SK-MEL-5 (cell line): ENCODE data around the gene CAMTA1. TPM values are rescaled to one million over a fixed set of nuclear protein-coding genes. Genes with fewer than 3 reads are reported as not detected.
A peak's percentile ranks its signal among the peaks of the same experiment; 100 is the strongest.

Experiments
- DNase-seq: peaks from one replicate; pipeline ENCODE4 v3.0.0-alpha.2; 2016; ENCODE audit warnings: low read depth, low spot score
- in situ Hi-C: cut with HindIII; loops from 2 replicates; pipeline ENCODE4 v1.10.0; 2016; ENCODE audit warnings: low sequenced_read_pairs, high pct_unique_total_duplicates, low pct_unique_long_range_greater_than_20kb
- total RNA-seq: library from RNA; depleted of rRNA; stranded (reverse); fragments of >200 nt; shearing (Covaris generic); gene quantifications from 2 replicates; pipeline ENCODE4 v1.2.3, GENCODE V29; 2014

CAMTA1 gene
- total RNA-seq, 1 experiment from 2014 or later: 47.4 TPM

DNA sequence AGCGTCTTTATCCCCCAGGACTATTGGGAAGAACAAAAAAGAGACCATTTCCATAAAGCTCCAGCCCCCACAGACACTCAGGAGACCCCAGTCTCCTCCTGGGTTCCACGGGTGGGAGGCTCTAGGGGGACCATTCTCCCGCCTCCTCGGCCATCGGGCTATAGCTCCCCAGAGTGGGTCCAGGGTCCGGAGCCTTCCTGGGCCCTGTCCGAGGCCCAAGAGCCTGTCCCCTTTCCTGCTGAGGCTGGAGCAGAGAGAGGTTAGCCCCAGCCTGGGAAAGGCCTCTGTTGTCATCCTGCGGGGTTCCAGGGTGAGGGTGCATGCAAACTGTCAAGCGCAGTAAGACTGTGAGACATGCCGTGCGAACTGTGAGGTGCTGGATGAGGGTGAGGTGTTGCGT lies 166.3 kb downstream of the CAMTA1 start:
- no peak for DNase-seq
- in situ Hi-C loops: no loop called here

DNA sequence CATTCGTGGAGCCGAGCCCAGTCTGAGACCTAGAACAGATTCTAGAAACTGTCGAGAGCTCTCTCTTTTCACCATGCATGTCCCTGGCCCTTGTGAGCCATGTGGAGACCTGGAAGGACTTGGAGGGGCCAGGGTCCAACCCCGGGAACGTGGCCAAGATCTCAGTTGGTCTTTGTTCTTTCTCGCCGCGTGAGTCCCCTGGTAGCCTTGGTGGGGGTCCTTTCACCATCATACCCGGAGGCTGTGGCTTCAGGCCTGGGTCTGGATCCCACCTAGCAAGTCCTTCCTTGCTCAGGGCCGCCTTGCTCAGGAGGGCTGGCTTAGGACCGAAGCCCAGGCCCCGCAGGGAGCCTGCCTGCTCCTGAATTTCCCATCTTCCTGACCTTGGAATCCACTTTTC lies 168.0 kb downstream of the CAMTA1 start:
- in situ Hi-C loops: no loop called here
- DNase-seq: no peak

DNA sequence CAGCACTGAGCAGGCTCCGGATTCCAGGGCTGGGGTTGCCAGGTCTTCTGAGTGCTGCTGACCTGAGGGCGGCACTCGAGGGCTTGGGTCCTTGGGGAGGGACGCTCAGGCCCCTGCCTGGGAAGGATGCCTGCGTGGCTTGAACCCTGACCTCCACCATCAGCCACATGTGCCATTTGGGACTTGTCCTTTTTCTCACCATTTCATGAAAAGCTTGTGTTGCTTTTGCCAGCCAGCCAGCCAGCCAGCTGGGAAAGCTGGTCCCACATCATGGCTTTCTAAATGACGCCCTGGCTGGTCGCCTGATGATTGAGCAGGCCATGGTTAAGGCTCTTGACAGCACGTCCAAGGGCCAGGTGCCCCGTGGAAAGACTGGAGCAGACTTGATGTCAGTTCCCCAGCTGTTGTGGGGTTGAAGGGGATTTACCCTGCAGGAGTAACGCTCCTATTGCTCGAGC lies 168.7 kb downstream of the CAMTA1 start:
- in situ Hi-C loops: no loop called here
- DNase-seq: no peak

DNA sequence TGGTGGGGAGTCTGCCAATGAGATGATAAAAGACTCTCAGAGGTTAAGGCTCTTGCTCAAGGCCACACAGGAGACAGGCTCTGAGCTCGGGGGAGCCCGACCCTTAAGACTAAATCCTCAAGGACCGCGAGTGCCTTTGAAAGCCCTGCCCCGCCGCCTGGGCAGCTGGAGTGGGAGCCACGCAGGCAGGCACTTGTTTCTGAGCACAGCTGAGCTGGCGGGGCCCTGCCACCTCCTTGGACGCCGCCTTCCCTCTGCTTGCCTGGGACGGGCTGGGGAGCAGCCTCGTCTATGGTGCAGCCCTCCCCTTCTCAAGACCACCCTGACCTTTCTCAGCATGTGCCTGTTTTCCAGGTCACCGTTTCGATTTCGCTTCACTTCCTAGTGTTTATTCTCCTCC lies 169.3 kb downstream of the CAMTA1 start:
- in situ Hi-C loops: no loop called here
- DNase-seq: no peak

DNA sequence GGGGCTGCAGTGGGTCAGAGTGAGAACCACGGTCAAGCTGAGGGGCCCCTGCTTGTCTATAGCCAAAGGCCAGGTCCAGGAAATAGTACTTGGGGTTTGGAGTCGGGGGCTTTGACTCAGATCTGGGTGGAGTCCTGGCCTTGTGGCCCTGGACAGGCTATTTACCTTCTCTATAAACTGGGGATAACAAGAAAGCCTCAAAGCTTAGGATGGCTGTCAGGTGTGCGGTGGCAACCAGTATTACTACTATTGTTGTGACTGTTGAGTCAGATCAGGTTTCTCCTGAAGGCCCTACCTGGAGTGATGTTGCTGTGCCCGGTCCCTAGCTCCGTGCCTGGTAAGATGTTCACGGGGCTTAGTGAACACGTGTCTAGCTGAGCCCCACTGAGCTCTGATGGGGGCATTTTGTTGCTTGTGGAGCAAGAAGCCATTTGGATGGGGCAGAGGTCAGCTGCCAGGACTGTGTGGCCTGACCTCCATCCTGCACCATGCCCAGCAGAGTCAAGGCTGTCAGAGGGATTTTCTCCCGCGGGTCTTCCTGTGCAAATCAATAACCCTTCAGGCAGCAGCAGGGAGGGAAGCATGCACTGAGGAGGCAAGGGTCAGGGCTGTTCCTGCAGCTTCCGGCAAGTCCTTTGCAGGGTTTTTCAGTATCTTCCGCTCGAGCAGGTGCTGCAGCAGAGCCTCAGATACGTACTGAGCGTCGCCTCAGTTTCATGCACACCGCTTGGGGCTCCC lies 170.3 kb downstream of the CAMTA1 start:
- no peak for DNase-seq
- in situ Hi-C loops: no loop called here

DNA sequence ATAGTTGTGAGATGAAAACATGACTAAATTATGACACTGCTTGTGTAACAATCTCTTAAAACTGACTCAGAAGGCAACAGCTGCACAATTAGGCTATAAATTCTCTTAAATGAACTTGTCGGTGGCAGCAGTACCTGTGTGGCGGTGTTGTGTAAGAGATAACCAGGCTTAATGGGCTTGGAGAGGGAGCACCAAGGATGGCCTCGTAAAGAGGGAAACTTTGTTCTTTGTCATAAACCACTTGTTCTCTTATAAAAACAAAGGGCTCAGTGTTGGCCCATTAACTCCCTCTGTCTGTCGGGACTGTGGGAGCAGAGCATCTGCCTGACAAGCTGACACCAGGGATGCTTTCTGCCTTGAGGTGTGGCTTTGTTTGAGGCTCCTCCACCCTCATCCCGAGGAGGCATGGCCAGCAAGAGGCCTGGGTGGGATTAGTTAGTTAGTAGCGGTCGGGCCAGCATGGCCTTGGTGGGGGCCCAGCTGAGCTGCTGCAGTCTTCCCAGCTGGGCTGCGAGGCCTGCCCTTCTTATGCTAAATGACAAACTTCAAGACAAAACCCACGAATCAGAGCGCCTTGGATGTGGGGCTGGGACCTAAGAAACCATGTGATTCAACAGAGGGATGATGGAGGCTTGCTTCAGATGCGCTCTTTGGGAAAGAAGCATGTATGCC lies 171.4 kb downstream of the CAMTA1 start:
- in situ Hi-C loops: no loop called here

DNA sequence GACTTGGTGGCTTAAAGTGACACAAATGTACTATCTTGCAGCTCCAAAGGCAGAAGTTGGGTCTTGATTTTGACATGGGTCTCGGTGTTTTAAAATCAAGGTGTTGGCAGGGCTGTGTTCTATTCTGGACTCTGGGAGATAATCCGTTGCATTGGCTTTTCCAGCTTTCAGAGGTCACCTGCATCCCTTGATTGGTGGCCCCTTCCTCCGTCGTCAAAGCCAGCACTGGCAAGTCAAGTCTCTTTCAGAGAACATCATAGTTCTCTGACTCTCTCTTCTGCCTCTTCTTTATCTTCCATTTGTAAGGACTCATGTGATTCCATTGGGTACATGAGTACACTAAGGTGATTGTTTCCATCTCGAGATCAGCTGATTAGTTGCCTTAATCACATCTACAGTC lies 172.1 kb downstream of the CAMTA1 start:
- DNase-seq: peak; percentile 32
- in situ Hi-C loops: no loop called here

More for the DNA sequence above, 171.4 kb downstream of the CAMTA1 start:
- peak; percentile 45 for DNase-seq

DNA sequence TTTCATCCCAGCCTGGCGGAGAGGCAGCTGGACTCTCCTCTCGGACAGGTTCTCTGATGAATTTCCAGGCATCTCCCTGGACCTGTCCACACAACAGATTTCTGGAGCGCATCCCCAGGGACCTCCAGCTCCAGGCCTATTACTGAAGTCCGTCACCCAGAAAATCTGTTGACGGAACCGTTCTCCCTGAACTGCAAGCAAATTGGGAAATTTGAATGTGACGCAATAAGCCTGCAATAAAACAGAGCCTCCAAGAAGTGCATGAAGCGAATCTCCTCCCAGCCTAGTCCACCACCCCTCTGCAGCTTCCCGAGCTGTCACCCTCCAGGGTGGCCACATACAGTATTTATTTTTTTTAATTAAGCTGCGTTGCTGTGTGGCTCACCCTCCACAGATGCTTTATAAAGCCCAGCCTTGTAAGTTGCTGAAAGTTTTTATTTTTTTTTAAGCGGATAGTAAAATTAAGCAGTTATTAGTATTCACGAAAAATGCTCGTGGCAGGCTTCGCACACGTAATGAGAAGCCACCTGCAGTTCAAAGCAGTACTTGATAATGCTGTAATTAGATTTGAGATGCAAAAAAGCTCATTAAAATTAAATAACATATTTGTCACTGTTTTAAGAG lies 173.3 kb downstream of the CAMTA1 start:
- no peak for DNase-seq
- in situ Hi-C loops: no loop called here

DNA sequence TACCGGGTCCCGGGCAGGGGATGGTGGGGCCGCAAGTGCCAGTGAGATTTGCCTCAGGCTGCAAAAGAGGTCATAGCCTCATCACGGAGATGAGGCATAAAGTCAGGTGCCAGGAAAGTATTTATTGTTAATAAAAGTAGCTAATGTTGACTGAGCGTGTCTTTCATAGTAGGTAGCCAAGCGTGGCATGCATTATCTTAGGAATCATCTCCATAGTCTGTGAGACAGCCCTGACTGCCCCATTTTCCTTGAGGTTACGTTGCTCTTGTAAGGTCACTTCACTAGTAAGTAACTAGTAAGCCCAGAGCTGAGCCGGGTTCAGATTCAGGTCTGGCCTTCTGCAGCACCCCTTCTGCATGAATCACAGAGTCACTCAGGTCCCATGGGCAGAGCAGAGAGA lies 174.2 kb downstream of the CAMTA1 start:
- DNase-seq: no peak
- in situ Hi-C loops: no loop called here

DNA sequence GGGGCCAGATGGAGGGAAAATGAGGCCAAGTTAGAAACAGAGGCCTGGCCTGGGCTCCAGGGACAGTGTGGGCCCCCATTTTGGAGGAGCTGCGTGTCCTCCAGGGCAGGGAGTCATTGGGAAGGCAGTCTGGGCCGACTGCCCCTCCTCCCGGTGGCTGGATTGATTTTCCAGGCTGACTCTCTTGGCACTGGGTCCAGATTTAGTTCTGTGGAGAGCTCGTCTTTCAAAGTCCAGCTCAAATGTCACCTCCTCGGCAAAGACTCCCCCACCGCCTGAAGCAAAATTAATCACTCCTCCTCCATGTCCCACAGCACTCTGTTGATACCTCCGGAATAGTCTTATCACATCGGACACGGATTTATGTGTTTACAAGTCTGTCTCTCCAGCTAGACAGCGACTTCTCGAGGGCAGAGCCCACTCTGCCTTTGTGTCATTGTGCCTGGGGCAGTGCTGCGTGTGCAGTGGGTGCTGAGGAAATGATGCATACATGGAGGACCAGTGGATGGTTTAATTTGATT lies 175.1 kb downstream of the CAMTA1 start:
- DNase-seq: peak; percentile 38
- in situ Hi-C loops: no loop called here

DNA sequence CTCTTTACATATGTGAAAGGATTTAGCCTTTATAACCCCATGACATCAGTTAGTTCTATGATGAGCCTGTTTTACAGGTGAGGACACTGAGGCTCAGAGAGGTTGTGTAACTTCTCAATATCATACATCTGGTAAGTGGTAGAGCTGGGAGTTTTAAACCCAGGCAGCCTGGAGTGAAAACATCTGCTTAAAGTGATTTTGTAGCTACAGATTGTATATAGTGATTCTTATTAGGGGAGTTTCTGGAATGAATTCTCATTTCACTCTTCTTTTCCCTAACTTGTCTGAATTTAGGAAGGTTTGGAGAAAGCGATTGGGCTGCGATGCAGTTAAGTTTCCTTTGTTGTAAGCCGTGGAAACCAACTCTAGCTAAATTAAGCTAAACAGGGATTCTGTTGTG lies 175.6 kb downstream of the CAMTA1 start:
- DNase-seq: no peak
- in situ Hi-C loops: no loop called here

DNA sequence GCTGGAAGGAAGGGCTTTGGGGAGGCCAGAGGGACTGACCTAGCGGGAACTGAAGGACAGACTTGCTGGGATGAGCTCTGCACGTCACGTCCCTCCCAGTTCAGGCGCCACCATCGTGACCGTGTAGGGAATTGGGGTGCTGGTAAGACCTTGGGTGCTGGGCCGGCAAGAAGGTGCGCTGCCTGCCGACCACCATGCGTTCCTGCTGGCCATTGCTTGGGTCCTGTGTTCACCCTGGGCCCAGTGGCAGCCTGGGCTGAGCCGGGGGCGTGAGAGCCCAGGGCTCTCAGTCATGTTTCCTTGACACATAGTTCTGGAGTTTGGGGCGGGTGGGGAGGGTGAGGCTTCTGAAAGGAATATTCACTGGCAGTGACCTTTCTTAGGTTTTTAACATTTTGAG lies 176.0 kb downstream of the CAMTA1 start:
- in situ Hi-C loops: no loop called here
- DNase-seq: no peak

DNA sequence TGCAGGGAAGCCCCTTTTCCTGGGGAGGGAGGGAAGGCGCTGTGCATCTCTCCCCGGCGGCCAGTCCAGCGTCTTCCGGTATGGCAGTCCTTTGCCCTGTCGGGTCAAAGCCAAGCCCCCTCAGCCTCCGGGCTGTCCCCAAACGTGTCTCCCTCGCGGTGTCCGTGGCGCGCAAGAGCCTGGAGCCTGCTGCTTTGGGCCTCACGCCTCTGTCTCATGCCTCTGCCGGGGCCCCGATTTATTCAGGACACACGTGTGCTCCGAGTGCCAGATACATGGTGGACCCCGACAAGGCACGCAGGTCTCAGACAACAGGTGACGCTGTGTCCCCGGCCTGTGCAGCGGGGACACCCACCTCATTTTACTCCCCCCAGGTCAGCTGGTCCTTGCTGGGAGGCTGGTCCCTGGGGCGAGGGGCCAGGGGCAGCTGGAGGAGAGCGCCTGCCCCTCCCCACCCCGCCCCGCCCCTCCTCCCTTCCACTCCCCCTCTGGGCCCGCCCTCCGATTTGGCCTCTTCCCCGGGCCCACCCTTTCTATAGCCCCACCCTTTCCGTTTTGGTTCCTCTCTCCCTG lies 176.7 kb downstream of the CAMTA1 start:
- DNase-seq: no peak
- in situ Hi-C loops: no loop called here

DNA sequence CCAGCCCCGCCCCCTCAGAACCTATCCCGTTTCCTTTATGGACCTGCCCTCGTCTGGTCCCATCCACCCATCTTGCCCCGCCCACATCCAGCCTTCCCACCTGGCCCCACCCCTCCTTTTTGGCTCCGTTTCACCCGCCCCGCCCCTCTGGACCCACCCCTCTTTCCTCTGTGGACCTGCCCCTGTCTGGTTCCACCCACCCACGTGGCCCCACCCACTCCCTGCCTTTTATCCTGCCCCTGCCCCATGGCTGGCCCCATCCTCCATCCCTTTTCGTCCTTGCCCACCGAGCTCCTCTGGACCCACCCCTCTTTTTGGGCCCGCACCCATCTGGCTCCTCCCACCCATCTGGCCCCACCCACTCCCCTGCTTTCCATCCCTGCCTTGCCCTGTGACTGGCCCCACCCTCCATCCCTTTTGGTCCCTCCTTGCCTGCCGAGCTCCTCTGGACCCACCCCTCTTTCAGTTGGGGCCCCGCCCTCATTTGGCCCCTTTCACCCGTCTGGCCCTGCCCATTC lies 177.3 kb downstream of the CAMTA1 start:
- DNase-seq: no peak
- in situ Hi-C loops: no loop called here

DNA sequence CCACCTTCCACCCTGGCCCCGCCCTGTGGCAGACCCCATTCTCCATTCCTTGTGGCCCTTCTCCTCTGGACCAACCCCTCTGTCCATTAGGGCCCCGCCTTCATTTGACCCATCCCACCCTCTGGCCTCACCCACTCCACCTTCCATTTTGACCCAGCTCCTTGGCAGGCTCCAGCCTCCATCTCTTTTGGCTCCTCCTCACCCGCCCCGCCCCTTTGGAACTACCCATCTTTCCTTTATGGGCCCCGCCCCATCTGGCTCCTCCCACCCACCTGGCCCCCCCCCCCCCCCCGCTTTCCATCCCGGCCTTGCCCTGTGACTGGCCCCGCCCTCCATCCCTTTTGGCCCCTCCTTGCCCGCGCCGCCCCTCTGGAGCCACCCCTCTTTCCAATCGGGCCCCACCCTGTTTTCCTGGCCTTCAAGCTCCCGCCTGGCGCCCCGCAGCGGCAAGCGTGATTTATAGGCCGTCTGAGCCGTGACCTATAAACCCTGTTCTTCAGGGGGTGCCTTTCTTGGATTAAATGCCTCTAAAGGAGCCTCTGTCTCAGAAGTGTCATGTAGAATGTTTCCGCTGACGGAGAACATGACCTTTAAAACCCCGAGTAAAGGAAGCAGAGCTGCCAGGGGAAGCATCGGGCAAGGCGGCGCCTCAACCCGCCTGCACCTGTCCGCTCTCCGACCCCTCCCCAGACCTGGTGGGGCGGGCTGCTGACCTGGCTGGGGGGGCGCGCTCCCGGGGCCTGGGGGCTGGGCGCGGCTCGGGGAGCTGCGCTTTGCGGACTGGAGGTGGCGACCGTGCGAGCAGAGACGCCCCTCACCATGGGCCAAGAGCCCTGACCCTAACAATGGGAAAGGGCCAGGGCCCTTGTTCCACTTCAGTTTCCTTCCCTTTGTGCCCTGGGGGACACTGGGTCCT lies 178.0 kb downstream of the CAMTA1 start:
- peak; percentile 85 for DNase-seq
- in situ Hi-C loops: no loop called here

DNA sequence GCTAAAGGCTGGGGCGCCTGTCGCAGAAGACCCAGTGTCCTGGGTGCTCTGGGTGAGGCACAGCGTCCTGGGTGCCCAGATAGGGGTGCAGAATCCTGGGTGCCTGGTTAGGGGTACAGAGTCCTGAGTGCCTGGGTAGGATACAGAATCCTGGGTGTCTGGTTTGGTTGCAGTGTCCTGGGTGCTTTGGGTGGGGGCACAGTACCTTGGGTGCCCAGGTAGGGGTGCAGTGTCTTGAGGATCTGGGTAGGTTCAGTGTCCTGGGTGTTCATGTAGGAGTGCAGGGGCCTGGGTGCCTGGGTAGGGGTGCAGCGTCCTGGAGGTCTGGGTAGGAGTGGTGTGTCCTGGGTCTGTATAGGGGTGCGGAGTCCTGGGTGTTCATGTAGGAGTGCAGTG lies 178.7 kb downstream of the CAMTA1 start:
- DNase-seq: no peak
- in situ Hi-C loops: no loop called here
